Suprapubic skin (tissue), 4 donors: Measurements from ENCODE around the gene LPAR1. TPM values are rescaled to one million over a fixed set of nuclear protein-coding genes. Genes with fewer than 3 reads are reported as not detected.

ENCODE experiments used
- DNase-seq, 2 donors: peaks; one replicate each; pipeline ENCODE4 v3.0.0-alpha.2; 2019; ENCODE audit warnings: low spot score in 2 of 2
- H3K27ac ChIP-seq: fragments of 200-600 bp; sonication (generic); one replicate; pipeline ENCODE4 v1.5.1; 2019
- H3K27me3 ChIP-seq: fragments of 200-600 bp; sonication (generic); one replicate; pipeline ENCODE4 v1.5.1; 2019
- H3K36me3 ChIP-seq: fragments of 200-600 bp; sonication (generic); one replicate; pipeline ENCODE4 v1.5.1; 2019
- H3K4me1 ChIP-seq: fragments of 200-600 bp; sonication (generic); one replicate; pipeline ENCODE4 v1.5.1; 2019
- H3K4me3 ChIP-seq: fragments of 200-600 bp; sonication (generic); one replicate; pipeline ENCODE4 v1.5.1; 2019; ENCODE audit warnings: mild to moderate bottlenecking
- H3K9me3 ChIP-seq: fragments of 200-600 bp; sonication (generic); one replicate; pipeline ENCODE4 v1.5.1; 2019
- EP300 ChIP-seq: sonication (generic); formaldehyde crosslinking; IDR thresholded peaks from one replicate; pipeline ENCODE4 v1.6.1; 2017; ENCODE audit warnings: antibody characterized with exemption
- POLR2A ChIP-seq, 2 donors: fragments of 450-650 bp; IDR thresholded peaks; one replicate each; pipeline ENCODE4 v1.6.1; 2017; ENCODE audit warnings: antibody characterized with exemption in 2 of 2, mild to moderate bottlenecking in 2 of 2, moderate library complexity in 2 of 2
- POLR2AphosphoS5 ChIP-seq, 3 donors: sonication (generic); formaldehyde crosslinking; IDR thresholded peaks; one replicate each; pipeline ENCODE4 v1.6.1; 2017; ENCODE audit warnings: antibody characterized with exemption in 3 of 3
- WGBS: methylation state at CpG from one replicate; pipeline ENCODE4 v1.1.5; 2018; 5-methylcytosine and 5-hydroxymethylcytosine counted together
- total RNA-seq, 4 donors: library from RNA; depleted of rRNA; stranded (reverse); fragments of >200 nt; gene quantifications; one replicate each; pipeline ENCODE4 v1.1.0, GENCODE V29; 2016
- TF ChIP-seq, protein P1 (sequence below), 2 donors: fragments of 200-600 bp in 1 of 2; fragments of 450-650 bp in 1 of 2; sonication (generic) in 1 of 2; IDR thresholded peaks; one replicate each; pipeline ENCODE4 v1.5.1; 2016 to 2019; ENCODE audit warnings: antibody characterized with exemption in 2 of 2, mild to moderate bottlenecking in 1 of 2, moderate library complexity in 1 of 2

LPAR1 gene
- total RNA-seq, 4 donors from 2014 or later: 16.2 to 65.8 (median 23.5) TPM

DNA sequence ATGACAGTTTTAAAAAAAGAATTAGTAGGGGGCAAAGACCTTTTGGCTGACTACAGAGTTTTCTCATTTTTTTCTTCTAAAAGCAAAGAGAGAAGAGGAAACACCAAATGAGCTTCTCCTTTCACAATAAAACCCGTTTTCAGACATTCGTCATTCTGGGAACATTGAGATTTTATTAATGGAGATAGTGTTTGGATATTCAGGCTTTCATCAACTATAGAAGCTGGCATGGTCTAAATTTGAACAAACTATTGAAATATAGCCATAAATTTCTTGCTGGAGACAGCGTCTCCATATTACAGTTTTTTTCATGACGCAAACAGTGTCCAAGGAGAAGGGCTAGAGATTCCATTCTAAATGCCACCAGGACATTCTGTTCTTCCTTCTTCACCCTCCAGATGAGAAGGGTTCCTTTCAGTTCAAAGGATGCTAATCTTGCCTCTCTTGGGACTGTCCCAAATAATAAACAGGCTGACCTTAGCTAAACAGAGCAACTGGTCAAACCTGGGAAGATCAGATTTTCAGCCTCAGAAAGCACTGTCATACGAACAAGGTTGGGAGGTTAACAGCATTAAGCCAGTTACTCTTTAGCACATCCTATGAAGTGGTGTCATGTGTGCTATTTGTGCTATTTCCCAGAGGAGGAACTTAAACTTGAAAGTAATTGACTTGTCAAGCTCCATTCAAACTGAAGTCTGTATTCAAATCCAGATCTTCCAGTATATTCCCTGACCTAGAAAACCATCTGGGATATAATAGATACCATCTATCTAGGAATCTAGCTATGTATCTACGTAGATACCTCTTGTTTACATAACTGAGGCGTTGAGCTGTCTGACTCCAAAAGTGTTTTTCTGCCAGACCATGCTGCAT is 125.6 kb downstream of the LPAR1 start:
- WGBS: 54% methylated on average over 7 of the region's 7 CpGs
- no peaks in the 10 kb centered on the region for H3K36me3 ChIP-seq
- H3K27ac ChIP-seq: peak overlapping the region; percentile 83
- H3K4me3 ChIP-seq: no peak overlapping the region
- peaks cover 4% of the 10 kb centered on the region for H3K9me3 ChIP-seq
- H3K27me3 ChIP-seq: no peaks in the 10 kb centered on the region
- H3K4me1 ChIP-seq: peaks cover 10% of the 10 kb centered on the region
- DNase-seq: no peak
- TF ChIP-seq, protein P1, sequence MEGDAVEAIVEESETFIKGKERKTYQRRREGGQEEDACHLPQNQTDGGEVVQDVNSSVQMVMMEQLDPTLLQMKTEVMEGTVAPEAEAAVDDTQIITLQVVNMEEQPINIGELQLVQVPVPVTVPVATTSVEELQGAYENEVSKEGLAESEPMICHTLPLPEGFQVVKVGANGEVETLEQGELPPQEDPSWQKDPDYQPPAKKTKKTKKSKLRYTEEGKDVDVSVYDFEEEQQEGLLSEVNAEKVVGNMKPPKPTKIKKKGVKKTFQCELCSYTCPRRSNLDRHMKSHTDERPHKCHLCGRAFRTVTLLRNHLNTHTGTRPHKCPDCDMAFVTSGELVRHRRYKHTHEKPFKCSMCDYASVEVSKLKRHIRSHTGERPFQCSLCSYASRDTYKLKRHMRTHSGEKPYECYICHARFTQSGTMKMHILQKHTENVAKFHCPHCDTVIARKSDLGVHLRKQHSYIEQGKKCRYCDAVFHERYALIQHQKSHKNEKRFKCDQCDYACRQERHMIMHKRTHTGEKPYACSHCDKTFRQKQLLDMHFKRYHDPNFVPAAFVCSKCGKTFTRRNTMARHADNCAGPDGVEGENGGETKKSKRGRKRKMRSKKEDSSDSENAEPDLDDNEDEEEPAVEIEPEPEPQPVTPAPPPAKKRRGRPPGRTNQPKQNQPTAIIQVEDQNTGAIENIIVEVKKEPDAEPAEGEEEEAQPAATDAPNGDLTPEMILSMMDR (IDR thresholded peaks at IDR 0.05): no peak
- peak; percentile 36 for TF ChIP-seq EP300
- peak; percentile 41 to 79 (median 69) for TF ChIP-seq POLR2AphosphoS5 (IDR thresholded peaks at IDR 0.05)
- peak in 1 of 2 donors; percentile 4 for TF ChIP-seq POLR2A (IDR thresholded peaks at IDR 0.05)

DNA sequence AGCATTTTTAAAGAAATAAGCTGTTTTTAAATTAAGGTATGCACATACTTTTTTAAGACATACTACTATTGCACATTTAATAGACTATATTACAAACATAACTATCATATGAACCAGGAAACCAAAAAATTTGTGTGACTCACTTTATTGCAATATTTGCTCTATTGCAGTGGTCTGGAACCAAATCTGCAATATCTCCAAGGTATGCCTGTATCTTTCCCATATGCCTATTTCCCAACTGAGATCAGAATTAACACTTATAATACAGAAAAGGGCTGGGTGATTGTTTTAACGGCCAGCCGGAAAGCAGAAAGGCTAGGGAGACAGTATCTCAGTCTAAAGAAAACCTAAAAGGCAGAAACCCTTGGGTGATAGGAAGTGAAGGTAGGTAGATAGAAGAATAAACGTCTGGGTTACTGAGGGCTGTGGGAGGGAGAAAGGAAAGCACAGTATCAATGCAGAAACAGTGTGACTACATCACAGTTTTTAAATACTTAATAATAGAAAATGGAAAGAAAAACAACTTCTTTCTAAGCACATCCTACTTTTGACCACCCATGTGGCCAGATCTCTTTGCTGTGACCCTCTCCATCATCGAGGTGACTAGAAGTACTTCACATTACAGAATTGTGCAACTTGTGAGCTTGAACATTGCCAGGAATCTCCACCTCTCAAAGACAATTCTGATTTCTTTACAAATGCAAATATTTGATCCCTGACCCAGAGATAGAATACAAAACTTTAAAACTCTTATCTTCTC is 126.4 kb downstream of the LPAR1 start:
- TF ChIP-seq POLR2AphosphoS5 (IDR thresholded peaks at IDR 0.05) (peak in 2 of 3 donors; percentile 20 to 35), EP300 (no peak)
- WGBS: 65% methylated on average over 4 of the region's 4 CpGs
- Histone ChIP-seq H3K27ac (peak overlapping the region; percentile 83), H3K4me1 (peaks cover 10% of the 10 kb centered on the region), H3K9me3 (peaks cover 4% of the 10 kb centered on the region), H3K4me3 (no peak overlapping the region), H3K36me3 (no peaks in the 10 kb centered on the region), H3K27me3 (no peaks in the 10 kb centered on the region)
- no peak for DNase-seq

DNA sequence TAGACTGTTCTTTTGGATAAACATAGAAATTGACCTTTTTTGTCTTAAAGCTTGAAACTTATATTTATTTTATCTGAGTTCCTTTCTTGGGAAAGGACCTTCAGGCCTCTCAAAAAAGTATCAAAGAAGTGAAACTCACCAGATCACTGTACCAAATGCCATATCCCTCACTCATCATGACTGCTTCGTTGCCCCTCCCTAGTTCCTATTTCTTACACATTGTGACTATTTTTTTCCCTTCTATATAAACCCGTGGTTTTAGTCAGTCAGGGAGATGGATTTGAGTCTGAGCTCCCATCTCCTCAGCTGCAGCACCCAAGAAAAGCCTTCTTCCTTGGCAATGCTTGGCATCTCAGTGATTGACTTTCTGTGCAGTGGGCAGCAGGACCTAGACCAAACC is 129.4 kb downstream of the LPAR1 start:
- no peaks in the 10 kb centered on the region for H3K36me3 ChIP-seq
- H3K4me1 ChIP-seq: peaks cover 10% of the 10 kb centered on the region
- no peaks in the 10 kb centered on the region for H3K27me3 ChIP-seq
- no peak overlapping the region for H3K27ac ChIP-seq
- 83% methylated on average over 2 of the region's 2 CpGs for WGBS
- H3K4me3 ChIP-seq: no peak overlapping the region
- TF ChIP-seq POLR2AphosphoS5 (IDR thresholded peaks at IDR 0.05) (no peak), POLR2A (IDR thresholded peaks at IDR 0.05) (no peak)
- TF ChIP-seq, protein P1 (IDR thresholded peaks at IDR 0.05): no peak
- DNase-seq: no peak
- peaks cover 4% of the 10 kb centered on the region for H3K9me3 ChIP-seq

GRCh38 chr9:110900917-110901316 is 137.4 kb downstream of the LPAR1 start:
- Histone ChIP-seq H3K27me3 (no peaks in the 10 kb centered on the region), H3K27ac (no peak overlapping the region), H3K9me3 (no peaks in the 10 kb centered on the region), H3K36me3 (no peaks in the 10 kb centered on the region), H3K4me1 (peaks cover 3% of the 10 kb centered on the region), H3K4me3 (no peak overlapping the region)
- TF ChIP-seq EP300 (no peak), POLR2AphosphoS5 (IDR thresholded peaks at IDR 0.05) (no peak), POLR2A (IDR thresholded peaks at IDR 0.05) (no peak)
- TF ChIP-seq, protein P1 (IDR thresholded peaks at IDR 0.05): no peak
- 66% methylated on average over 6 of the region's 6 CpGs for WGBS
- no peak for DNase-seq

GRCh38 chr9:110900456-110900855 is 137.8 kb downstream of the LPAR1 start:
- TF ChIP-seq, protein P1 (IDR thresholded peaks at IDR 0.05): no peak
- no peak for TF ChIP-seq EP300
- TF ChIP-seq POLR2AphosphoS5 (IDR thresholded peaks at IDR 0.05): no peak
- TF ChIP-seq POLR2A (IDR thresholded peaks at IDR 0.05): no peak
- Histone ChIP-seq H3K27ac (no peak overlapping the region), H3K4me1 (peaks cover 3% of the 10 kb centered on the region), H3K36me3 (no peaks in the 10 kb centered on the region), H3K27me3 (no peaks in the 10 kb centered on the region), H3K4me3 (no peak overlapping the region), H3K9me3 (no peaks in the 10 kb centered on the region)
- DNase-seq: no peak
- WGBS: 96% methylated on average over 1 of the region's 1 CpG
